CD4-positive, CD25-positive, alpha-beta regulatory T cell (primary cell): ENCODE results near the gene ISOC2. TPM values are rescaled to one million over a fixed set of nuclear protein-coding genes. Genes with fewer than 3 reads are reported as not detected.

Experiments used
- ATAC-seq, 2 donors: fragments of 150-1000 bp; cut with Tn5 transposase; one replicate each; pipeline ENCODE4 v1.10.0; 2021; ENCODE audit warnings: low read depth in 2 of 2, moderate number of reproducible peaks in 2 of 2, moderate library complexity in 1 of 2
- DNase-seq, 3 donors: peaks; one replicate each; pipeline versions ENCODE4 v3.0.0 to v3.0.0-alpha.2; 2012 to 2022; ENCODE audit warnings: mixed read lengths in 1 of 3
- H3K27ac ChIP-seq: one replicate; pipeline ENCODE4 v1.7.0; 2013; ENCODE audit warnings: mild to moderate bottlenecking, low read length; ENCODE audit not compliant: insufficient read depth, poor library complexity, severe bottlenecking
- H3K27me3 ChIP-seq: one replicate; pipeline ENCODE4 v1.7.0; 2013; ENCODE audit warnings: low read length; ENCODE audit not compliant: control insufficient read depth, insufficient read depth
- H3K36me3 ChIP-seq: one replicate; pipeline ENCODE4 v1.7.0; 2013; ENCODE audit warnings: mild to moderate bottlenecking, low read length, moderate library complexity; ENCODE audit not compliant: control insufficient read depth, insufficient read depth
- H3K4me1 ChIP-seq: 2 replicates; pipeline ENCODE4 v1.7.0; 2013; ENCODE audit warnings: mild to moderate bottlenecking, low read length; ENCODE audit not compliant: insufficient read depth, control insufficient read depth, poor library complexity, severe bottlenecking
- H3K4me3 ChIP-seq: one replicate; pipeline ENCODE4 v1.7.0; 2013; ENCODE audit warnings: low read depth, mild to moderate bottlenecking, low read length, moderate library complexity
- H3K9me3 ChIP-seq, 2 experiments: 1 replicate in 1 of 2; 2 replicates in 1 of 2; pipeline ENCODE4 v1.7.0; 2013; ENCODE audit warnings: low read length in 2 of 2, mild to moderate bottlenecking in 1 of 2, moderate library complexity in 1 of 2; ENCODE audit not compliant: control insufficient read depth in 2 of 2
- H3K27ac Mint-ChIP-seq, 3 donors: one replicate each; pipeline ENCODE4 v1.8.0; 2020 to 2022; ENCODE audit warnings: mild to moderate bottlenecking in 3 of 3, mixed read lengths in 3 of 3, moderate library complexity in 2 of 3
- H3K27me3 Mint-ChIP-seq: one replicate; pipeline ENCODE4 v1.8.0; 2022; ENCODE audit warnings: mild to moderate bottlenecking, mixed read lengths
- H3K36me3 Mint-ChIP-seq: one replicate; pipeline ENCODE4 v1.8.0; 2020; ENCODE audit warnings: mixed read lengths
- H3K4me1 Mint-ChIP-seq, 4 donors: one replicate each; pipeline ENCODE4 v1.8.0; 2020 to 2022; ENCODE audit warnings: mixed read lengths in 4 of 4, mild to moderate bottlenecking in 1 of 4
- H3K4me3 Mint-ChIP-seq, 4 donors: one replicate each; pipeline ENCODE4 v1.8.0; 2020 to 2022; ENCODE audit warnings: mild to moderate bottlenecking in 4 of 4, mixed read lengths in 4 of 4, moderate library complexity in 3 of 4
- H3K9me3 Mint-ChIP-seq, 7 donors: one replicate each; pipeline ENCODE4 v1.8.0; 2020 to 2022; ENCODE audit warnings: mixed read lengths in 7 of 7, mild to moderate bottlenecking in 3 of 7, moderate library complexity in 2 of 7
- polyA plus RNA-seq, 4 donors: library from polyadenylated mRNA; unstranded; fragments of 300-500 nt; fragmentation: Illumina TruSeq; gene quantifications; one replicate each; pipeline ENCODE4 v1.2.3, GENCODE V29; 2021
- total RNA-seq: library from RNA; stranded (reverse); gene quantifications from one replicate; pipeline ENCODE4 v1.2.3, GENCODE V29; 2022

Gene ISOC2, protein sequence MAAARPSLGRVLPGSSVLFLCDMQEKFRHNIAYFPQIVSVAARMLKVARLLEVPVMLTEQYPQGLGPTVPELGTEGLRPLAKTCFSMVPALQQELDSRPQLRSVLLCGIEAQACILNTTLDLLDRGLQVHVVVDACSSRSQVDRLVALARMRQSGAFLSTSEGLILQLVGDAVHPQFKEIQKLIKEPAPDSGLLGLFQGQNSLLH
- total RNA-seq, result 6.3 TPM
- polyA plus RNA-seq, result 10 to 100 TPM; 24.7 to 34.1 (median 28.1) TPM

DNA sequence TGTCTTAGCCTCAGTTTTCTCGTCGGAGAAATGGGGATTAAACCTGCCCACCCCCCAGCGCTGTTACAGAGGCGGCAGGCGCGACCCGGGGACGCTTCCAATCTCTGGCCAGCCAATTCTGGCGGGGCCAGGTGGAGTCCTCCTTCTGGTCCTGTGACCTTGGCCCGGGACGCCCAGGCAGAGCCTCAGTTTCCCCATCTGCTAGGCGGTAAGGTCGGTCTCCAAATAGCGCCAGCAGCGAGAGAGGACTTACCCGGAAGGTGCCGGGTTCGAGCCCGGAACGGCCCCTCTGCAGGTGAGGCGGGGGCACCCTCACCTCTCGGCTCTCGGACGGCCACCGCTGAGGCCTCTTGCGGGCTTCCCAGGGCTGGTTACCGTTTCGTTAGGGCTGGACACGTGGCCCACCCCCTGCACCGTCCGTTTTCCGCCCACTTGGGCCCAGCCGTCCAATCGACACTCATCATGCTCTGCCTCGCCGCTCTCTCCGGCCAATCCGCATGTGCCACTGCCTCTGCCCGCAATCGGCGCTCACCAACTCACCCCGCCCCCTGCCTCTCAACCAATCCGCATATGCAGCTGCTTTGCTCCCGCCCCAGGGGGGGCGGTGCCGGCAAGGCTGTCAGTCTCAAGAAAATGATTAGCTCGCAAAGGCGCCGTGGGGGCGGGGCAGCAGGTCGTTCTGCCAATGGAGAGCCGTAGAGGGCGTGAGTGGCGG, at the start of gene ISOC2:
Gene ISOC2, minus strand, starts transcription at position 384 of the 715 bp plus-strand sequence. CDS start 5,156 bp downstream, outside the sequence.
- no peaks in the 10 kb centered on the region for H3K9me3 ChIP-seq
- Mint-ChIP-seq H3K36me3 (no peaks in the 10 kb centered on the region), H3K27ac (peak within 1 kb of the TSS; percentile 92 to 96 (median 95)), H3K4me3 (peak within 1 kb of the TSS; percentile 90 to 94 (median 93)), H3K27me3 (no peaks in the 10 kb centered on the region), H3K4me1 (peaks cover 0 to 31% (median 7%) of the 10 kb centered on the region in 4 donors), H3K9me3 (peaks cover 0 to 2% (median 0%) of the 10 kb centered on the region in 7 donors)
- peaks cover 18% of the 10 kb centered on the region for H3K4me1 ChIP-seq
- peak within 1 kb of the TSS; percentile 71 for H3K27ac ChIP-seq
- DNase-seq (peak; percentile 100), ATAC-seq (peak; percentile 96 to 97)
- H3K4me3 ChIP-seq, result peak within 1 kb of the TSS; percentile 72
- H3K36me3 ChIP-seq, result no peaks in the 10 kb centered on the region
- H3K27me3 ChIP-seq, result no peaks in the 10 kb centered on the region

DNA sequence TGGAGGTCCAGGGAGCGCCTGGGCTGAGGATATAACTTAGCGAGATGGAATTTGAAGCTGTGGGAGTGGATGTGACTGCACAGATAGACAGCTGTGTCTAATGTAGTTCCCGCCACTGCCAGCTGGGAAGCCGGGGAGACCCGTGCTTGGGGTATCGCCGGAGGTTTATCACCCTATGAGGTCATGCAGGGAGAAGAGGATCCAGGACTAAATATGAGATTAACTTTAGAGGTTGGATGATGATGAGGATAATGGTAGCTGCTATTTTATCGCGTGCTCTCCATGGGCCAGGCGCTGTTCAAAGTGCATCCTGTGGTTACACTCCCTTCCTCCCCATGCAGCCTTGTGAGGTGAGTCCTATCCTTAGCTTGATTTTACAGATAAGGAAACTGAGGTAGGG, 46.7 kb upstream of the ISOC2 start:
- Histone ChIP-seq H3K9me3 (no peaks in the 10 kb centered on the region), H3K27me3 (no peaks in the 10 kb centered on the region), H3K4me3 (no peak overlapping the region), H3K27ac (no peak overlapping the region), H3K36me3 (no peaks in the 10 kb centered on the region), H3K4me1 (peaks cover 11% of the 10 kb centered on the region)
- ATAC-seq (no peak), DNase-seq (no peak)
- Mint-ChIP-seq H3K27me3 (peaks cover 17% of the 10 kb centered on the region), H3K36me3 (no peaks in the 10 kb centered on the region), H3K27ac (no peak overlapping the region), H3K9me3 (peaks cover 0 to 2% (median 0%) of the 10 kb centered on the region in 7 donors), H3K4me1 (peaks cover 0 to 11% (median 4%) of the 10 kb centered on the region in 4 donors), H3K4me3 (no peak overlapping the region)

DNA sequence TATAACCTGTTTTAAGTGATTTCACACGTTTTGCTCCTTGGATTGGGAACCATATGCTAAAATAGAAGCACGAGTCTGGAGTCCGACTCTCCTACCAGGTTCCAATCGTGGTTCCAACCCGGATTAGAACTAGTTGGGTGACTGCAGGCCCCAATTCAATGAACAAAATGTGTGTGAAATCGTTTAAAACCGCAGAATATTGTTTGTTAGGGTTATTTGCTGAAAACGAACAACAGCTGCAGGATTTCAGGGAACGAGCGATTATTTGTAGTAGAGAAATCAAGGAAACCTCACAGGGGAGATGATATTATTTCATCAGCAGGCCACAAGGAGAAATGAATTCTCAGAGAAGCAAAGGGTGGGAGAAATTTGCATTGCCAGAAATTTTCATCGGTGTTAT, 43.5 kb upstream of the ISOC2 start:
- DNase-seq (no peak), ATAC-seq (no peak)
- Mint-ChIP-seq H3K9me3 (peaks cover 0 to 2% (median 0%) of the 10 kb centered on the region in 7 donors), H3K4me3 (peak overlapping the region in 1 of 4 donors; percentile 35), H3K36me3 (no peaks in the 10 kb centered on the region), H3K4me1 (peaks cover 0 to 17% (median 7%) of the 10 kb centered on the region in 4 donors), H3K27me3 (peaks cover 8% of the 10 kb centered on the region), H3K27ac (no peak overlapping the region)
- no peak overlapping the region for H3K4me3 ChIP-seq
- no peak overlapping the region for H3K27ac ChIP-seq
- H3K36me3 ChIP-seq, result no peaks in the 10 kb centered on the region
- no peaks in the 10 kb centered on the region for H3K27me3 ChIP-seq
- H3K9me3 ChIP-seq, result no peaks in the 10 kb centered on the region
- H3K4me1 ChIP-seq, result peaks cover 11% of the 10 kb centered on the region

DNA sequence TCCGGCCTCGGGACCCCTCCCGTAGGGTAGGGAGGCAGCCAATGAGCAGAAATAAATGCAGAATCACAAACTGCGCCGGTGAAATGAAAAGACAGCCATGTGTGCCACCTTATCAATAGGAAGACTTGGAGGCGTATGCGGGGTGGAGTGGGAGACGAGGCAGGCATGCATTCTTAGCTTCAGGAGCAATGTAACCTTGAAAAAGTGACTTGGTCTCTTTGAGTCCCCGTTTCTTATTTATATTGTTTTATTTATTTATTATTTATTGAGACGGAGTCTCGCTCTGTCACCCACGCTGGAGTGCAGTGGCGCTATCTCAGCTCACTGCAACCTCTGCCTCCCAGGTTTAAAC, 42.8 kb upstream of the ISOC2 start:
- DNase-seq, result no peak
- peaks cover 11% of the 10 kb centered on the region for H3K4me1 ChIP-seq
- peak overlapping the region; percentile 68 for H3K27ac ChIP-seq
- no peak for ATAC-seq
- Mint-ChIP-seq H3K27me3 (peaks cover 8% of the 10 kb centered on the region), H3K36me3 (no peaks in the 10 kb centered on the region), H3K27ac (peak overlapping the region in 1 of 3 donors; percentile 69), H3K4me1 (peaks cover 0 to 17% (median 7%) of the 10 kb centered on the region in 4 donors), H3K4me3 (peak overlapping the region; percentile 63 to 90 (median 86)), H3K9me3 (peaks cover 0 to 2% (median 0%) of the 10 kb centered on the region in 7 donors)
- H3K4me3 ChIP-seq, result no peak overlapping the region
- no peaks in the 10 kb centered on the region for H3K27me3 ChIP-seq
- no peaks in the 10 kb centered on the region for H3K36me3 ChIP-seq
- H3K9me3 ChIP-seq, result no peaks in the 10 kb centered on the region

DNA sequence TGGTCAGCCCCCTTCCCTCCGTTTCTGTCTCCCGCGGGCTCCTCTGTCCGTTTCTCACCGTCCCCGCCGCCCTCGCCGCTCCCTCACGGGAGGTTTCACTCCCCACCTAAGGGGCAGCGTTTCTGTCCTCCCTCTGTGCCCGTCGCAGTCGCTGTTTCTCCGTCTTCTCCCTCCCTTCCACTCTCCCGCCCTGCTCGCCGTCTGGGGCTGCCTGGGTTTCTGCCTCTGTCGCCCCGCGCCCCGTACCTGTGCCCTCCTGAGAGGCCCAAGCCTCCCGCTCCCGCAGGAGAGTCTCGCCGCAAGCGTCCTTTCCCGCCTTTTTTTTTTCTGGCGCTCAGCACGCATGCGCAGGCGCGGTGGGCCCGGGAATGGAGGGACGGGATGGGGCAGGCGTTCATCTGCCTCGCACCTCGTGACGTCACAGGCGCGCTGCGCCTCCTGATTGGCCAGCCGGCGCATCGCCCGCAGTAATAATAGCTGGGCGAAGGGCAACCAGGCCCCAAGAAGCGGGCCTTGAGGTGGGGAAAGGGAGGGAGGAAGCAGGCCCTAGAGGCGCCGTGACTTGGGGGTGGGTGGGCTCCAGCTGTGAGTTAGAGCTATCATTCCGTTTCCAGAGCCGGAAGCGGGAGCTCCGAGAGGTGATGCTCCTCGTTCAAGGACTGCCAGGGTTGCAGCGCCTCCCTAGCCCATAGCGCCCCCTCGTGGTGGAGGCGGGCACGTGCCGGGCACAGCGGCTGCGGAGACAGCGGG, 42.2 kb upstream of the ISOC2 start:
- Mint-ChIP-seq H3K9me3 (peaks cover 0 to 2% (median 0%) of the 10 kb centered on the region in 7 donors), H3K27ac (peak overlapping the region; percentile 58 to 85 (median 69)), H3K4me1 (peaks cover 0 to 17% (median 7%) of the 10 kb centered on the region in 4 donors), H3K27me3 (peaks cover 8% of the 10 kb centered on the region), H3K36me3 (no peaks in the 10 kb centered on the region), H3K4me3 (peak overlapping the region; percentile 64 to 90 (median 86))
- Histone ChIP-seq H3K4me3 (peak overlapping the region; percentile 59), H3K36me3 (no peaks in the 10 kb centered on the region), H3K4me1 (peaks cover 11% of the 10 kb centered on the region), H3K9me3 (no peaks in the 10 kb centered on the region), H3K27me3 (no peaks in the 10 kb centered on the region), H3K27ac (peak overlapping the region; percentile 68)
- peak; percentile 92 to 93 for ATAC-seq
- peak; percentile 83 to 91 (median 90) for DNase-seq

DNA sequence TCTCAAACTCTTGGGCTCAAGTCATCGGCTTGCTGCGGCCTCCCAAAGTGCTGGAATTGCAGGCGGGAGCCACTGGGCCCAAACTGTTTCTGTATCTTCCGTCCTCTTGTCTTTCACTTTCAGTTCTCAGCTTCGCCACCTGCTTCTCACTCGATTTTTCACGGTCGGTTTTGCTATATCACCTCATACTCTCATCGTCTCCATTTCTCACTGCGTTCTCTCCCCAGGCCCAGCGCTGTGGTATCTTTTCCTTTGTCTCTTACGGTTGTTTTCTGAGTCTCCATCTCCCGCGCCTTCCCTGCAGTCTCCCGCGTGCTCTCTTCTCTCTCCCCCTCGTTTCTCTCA, 41.7 kb upstream of the ISOC2 start:
- Histone ChIP-seq H3K4me1 (peaks cover 11% of the 10 kb centered on the region), H3K4me3 (no peak overlapping the region), H3K27ac (no peak overlapping the region), H3K27me3 (no peaks in the 10 kb centered on the region), H3K36me3 (no peaks in the 10 kb centered on the region), H3K9me3 (no peaks in the 10 kb centered on the region)
- H3K27me3 Mint-ChIP-seq, result peaks cover 8% of the 10 kb centered on the region
- peaks cover 0 to 17% (median 7%) of the 10 kb centered on the region in 4 donors for H3K4me1 Mint-ChIP-seq
- peak in 1 of 3 donors; percentile 7 for DNase-seq
- no peak for ATAC-seq
- no peaks in the 10 kb centered on the region for H3K36me3 Mint-ChIP-seq
- peak overlapping the region; percentile 64 to 90 (median 86) for H3K4me3 Mint-ChIP-seq
- peak overlapping the region; percentile 58 to 73 (median 69) for H3K27ac Mint-ChIP-seq
- H3K9me3 Mint-ChIP-seq, result peaks cover 0 to 2% (median 0%) of the 10 kb centered on the region in 7 donors

DNA sequence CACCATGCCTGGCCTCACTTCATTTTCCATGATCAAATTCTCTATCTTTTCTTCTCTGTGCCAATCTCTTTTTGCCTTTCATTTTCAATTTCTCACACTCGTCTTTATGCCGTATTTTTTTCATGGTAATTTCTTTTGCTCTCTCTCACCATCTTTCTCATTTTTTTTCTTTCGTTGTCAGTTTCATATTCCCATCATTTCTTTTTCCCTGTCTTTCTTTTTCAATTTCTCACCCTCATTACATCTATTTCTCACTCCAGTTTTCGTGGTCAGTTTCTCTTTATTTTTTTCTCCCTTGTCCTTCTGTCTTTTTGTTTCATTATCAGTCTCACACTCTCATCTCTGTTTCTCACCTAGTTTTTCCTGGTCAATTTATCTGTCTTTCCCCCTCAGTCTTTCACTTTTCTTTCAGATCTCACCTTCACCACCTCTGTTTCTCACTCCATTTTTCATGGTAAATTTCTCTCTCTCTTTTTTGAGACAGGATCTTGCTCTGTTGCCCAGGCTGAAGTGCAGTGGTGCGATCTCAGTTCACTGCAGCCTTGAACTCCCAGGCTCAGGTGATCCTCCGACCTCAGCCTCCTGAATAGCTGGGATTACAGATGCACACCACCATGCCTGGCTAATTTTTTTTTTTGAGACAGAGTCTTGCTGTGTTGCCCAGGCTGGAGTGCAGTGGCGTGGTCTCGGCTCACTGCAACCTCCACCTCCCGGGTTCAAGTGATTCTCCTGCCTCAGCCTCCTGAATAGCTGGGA, 40.9 kb upstream of the ISOC2 start:
- H3K36me3 Mint-ChIP-seq, result no peaks in the 10 kb centered on the region
- Histone ChIP-seq H3K36me3 (no peaks in the 10 kb centered on the region), H3K27ac (no peak overlapping the region), H3K4me1 (peaks cover 11% of the 10 kb centered on the region), H3K4me3 (no peak overlapping the region), H3K27me3 (no peaks in the 10 kb centered on the region), H3K9me3 (no peaks in the 10 kb centered on the region)
- no peak for ATAC-seq
- H3K9me3 Mint-ChIP-seq, result no peaks in the 10 kb centered on the region
- H3K4me3 Mint-ChIP-seq, result peak overlapping the region in 3 of 4 donors; percentile 13 to 88 (median 86)
- DNase-seq, result no peak
- peaks cover 0 to 17% (median 7%) of the 10 kb centered on the region in 4 donors for H3K4me1 Mint-ChIP-seq
- no peak overlapping the region for H3K27ac Mint-ChIP-seq
- peaks cover 8% of the 10 kb centered on the region for H3K27me3 Mint-ChIP-seq
